HCT116 (cell line): Measurements from ENCODE around the gene NEXMIF.

Experiments used
- CEBPB ChIP-seq: IDR thresholded peaks from 2 replicates; pipeline ENCODE4 v1.6.1; 2012; ENCODE audit warnings: low read depth
- JUND ChIP-seq: IDR thresholded peaks from 2 replicates; pipeline ENCODE4 v1.6.1; 2012
- POLR2A ChIP-seq: IDR thresholded peaks from 2 replicates; pipeline ENCODE4 v1.7.0; 2011; ENCODE audit warnings: borderline replicate concordance; ENCODE audit not compliant: insufficient read depth, insufficient read length; ENCODE audit errors: extremely low read depth
- ZFX ChIP-seq: fragments of 450-650 bp; IDR thresholded peaks from 2 replicates; pipeline ENCODE4 v1.6.1; 2017
- ZNF274 ChIP-seq: fragments of 200-500 bp; sonication (Bioruptor generic); IDR thresholded peaks from 2 replicates; pipeline ENCODE4 v1.6.1; 2014; ENCODE audit warnings: mild to moderate bottlenecking, low read depth, low read length, inconsistent platforms
- TF ChIP-seq, protein P1 (sequence below), 3 experiments: fragments of 200-600 bp in 1 of 3; sonication (generic) in 1 of 3; IDR thresholded peaks in 2 of 3; conservative IDR thresholded peaks in 1 of 3; 2 replicates each; pipeline ENCODE4 v1.5.1; 2012 to 2017; ENCODE audit warnings: low read depth in 2 of 3, low read length in 2 of 3, antibody characterized with exemption in 1 of 3, borderline replicate concordance in 1 of 3, control low read depth in 1 of 3, mild to moderate bottlenecking in 1 of 3, mixed read lengths in 1 of 3, mixed run types in 1 of 3, moderate library complexity in 1 of 3; ENCODE audit not compliant: insufficient read depth in 1 of 3

DNA sequence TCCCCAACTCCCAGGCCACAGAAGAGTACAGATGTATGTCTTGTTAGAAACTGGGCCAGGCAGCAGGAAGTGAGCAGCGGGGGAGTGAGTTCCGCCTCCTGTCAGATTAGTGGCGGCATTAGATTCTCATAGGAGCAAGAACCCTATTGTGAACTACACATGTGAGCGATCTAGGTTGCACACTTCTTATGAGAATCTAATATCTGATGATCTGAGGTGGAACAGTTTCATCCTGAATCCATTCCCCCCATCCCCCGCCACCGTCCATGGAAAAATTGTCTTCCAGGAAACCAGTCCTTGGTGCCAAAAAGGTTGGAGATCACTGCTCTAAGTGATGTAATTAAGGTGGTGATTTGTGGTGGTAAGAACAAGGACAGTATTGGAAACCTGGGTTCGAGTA, 24.5 kb upstream of the NEXMIF start:
- TF ChIP-seq ZNF274 (no peak), CEBPB (no peak), POLR2A (no peak), ZFX (no peak), JUND (no peak)
- TF ChIP-seq, protein P1, sequence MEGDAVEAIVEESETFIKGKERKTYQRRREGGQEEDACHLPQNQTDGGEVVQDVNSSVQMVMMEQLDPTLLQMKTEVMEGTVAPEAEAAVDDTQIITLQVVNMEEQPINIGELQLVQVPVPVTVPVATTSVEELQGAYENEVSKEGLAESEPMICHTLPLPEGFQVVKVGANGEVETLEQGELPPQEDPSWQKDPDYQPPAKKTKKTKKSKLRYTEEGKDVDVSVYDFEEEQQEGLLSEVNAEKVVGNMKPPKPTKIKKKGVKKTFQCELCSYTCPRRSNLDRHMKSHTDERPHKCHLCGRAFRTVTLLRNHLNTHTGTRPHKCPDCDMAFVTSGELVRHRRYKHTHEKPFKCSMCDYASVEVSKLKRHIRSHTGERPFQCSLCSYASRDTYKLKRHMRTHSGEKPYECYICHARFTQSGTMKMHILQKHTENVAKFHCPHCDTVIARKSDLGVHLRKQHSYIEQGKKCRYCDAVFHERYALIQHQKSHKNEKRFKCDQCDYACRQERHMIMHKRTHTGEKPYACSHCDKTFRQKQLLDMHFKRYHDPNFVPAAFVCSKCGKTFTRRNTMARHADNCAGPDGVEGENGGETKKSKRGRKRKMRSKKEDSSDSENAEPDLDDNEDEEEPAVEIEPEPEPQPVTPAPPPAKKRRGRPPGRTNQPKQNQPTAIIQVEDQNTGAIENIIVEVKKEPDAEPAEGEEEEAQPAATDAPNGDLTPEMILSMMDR (IDR thresholded peaks at IDR 0.05 in 2 of 3, conservative IDR thresholded peaks at IDR 0.05 in 1 of 3; ENCODE audit: borderline replicate concordance in 1 of 3, insufficient read depth in 1 of 3, low read depth in 2 of 3, low read length in 2 of 3) = no peak
